HEK293T (cell line): ENCODE results near the gene NPHS1.

Source experiments
- CTCF ChIA-PET: fragments of 350-600 bp; formaldehyde crosslinking; extraction: SDS; loops from one replicate; lab custom pipeline; 2021; ENCODE audit warnings: antibody characterized with exemption, inconsistent platforms; lab: Yijun Ruan, JAX
- POLR2A ChIA-PET: fragments of 350-600 bp; formaldehyde crosslinking; extraction: SDS; loops from one replicate; lab custom pipeline; 2020; ENCODE audit warnings: antibody characterized with exemption, inconsistent platforms; lab: Yijun Ruan, JAX
- DNase-seq: peaks from one replicate; pipeline ENCODE4 v3.0.0; 2012; ENCODE audit warnings: mixed read lengths; ENCODE audit errors: extremely low spot score
- ARNT ChIP-seq: fragments of 450-650 bp; IDR thresholded peaks from 2 replicates; pipeline ENCODE4 v1.6.1; 2017; ENCODE audit warnings: mild to moderate bottlenecking
- BHLHE40 ChIP-seq: fragments of 450-650 bp; IDR thresholded peaks from 2 replicates; pipeline ENCODE4 v1.6.1; 2016; ENCODE audit warnings: mild to moderate bottlenecking, moderate library complexity, borderline replicate concordance
- CTBP1 ChIP-seq: fragments of 450-650 bp; IDR thresholded peaks from 2 replicates; pipeline ENCODE4 v1.6.1; 2016; ENCODE audit warnings: borderline replicate concordance
- ELF4 ChIP-seq: fragments of 450-650 bp; IDR thresholded peaks from 2 replicates; pipeline ENCODE4 v1.6.1; 2017; ENCODE audit warnings: antibody characterized with exemption
- FOXA1 ChIP-seq: fragments of 450-650 bp; IDR thresholded peaks from 2 replicates; pipeline ENCODE4 v1.6.1; 2016; ENCODE audit warnings: mild to moderate bottlenecking
- FOXK2 ChIP-seq: fragments of 450-650 bp; IDR thresholded peaks from 2 replicates; pipeline ENCODE4 v1.6.1; 2016; ENCODE audit warnings: mild to moderate bottlenecking
- FOXM1 ChIP-seq: fragments of 450-650 bp; IDR thresholded peaks from 2 replicates; pipeline ENCODE4 v1.6.1; 2017; ENCODE audit warnings: mild to moderate bottlenecking, borderline replicate concordance
- HDGF ChIP-seq: fragments of 450-650 bp; IDR thresholded peaks from 2 replicates; pipeline ENCODE4 v1.6.1; 2017; ENCODE audit warnings: antibody characterized with exemption, borderline replicate concordance
- L3MBTL2 ChIP-seq: fragments of 450-650 bp; conservative IDR thresholded peaks from 2 replicates; pipeline ENCODE4 v1.6.1; 2016; ENCODE audit warnings: mild to moderate bottlenecking
- LEF1 ChIP-seq: fragments of 450-650 bp; IDR thresholded peaks from 2 replicates; pipeline ENCODE4 v1.6.1; 2017; ENCODE audit warnings: mild to moderate bottlenecking, borderline replicate concordance
- NFRKB ChIP-seq: fragments of 450-650 bp; IDR thresholded peaks from 2 replicates; pipeline ENCODE4 v1.6.1; 2016; ENCODE audit warnings: mild to moderate bottlenecking, moderate library complexity
- PKNOX1 ChIP-seq: fragments of 450-650 bp; IDR thresholded peaks from 2 replicates; pipeline ENCODE4 v1.6.1; 2016
- SP1 ChIP-seq: fragments of 450-650 bp; IDR thresholded peaks from 2 replicates; pipeline ENCODE4 v1.6.1; 2017
- SUZ12 ChIP-seq: fragments of 450-650 bp; IDR thresholded peaks from 2 replicates; pipeline ENCODE4 v1.6.1; 2016; ENCODE audit warnings: mild to moderate bottlenecking
- TARDBP ChIP-seq: fragments of 450-650 bp; IDR thresholded peaks from 2 replicates; pipeline ENCODE4 v1.6.1; 2016
- ZNF384 ChIP-seq: fragments of 450-650 bp; IDR thresholded peaks from 2 replicates; pipeline ENCODE4 v1.6.1; 2016

NPHS1 gene

DNA sequence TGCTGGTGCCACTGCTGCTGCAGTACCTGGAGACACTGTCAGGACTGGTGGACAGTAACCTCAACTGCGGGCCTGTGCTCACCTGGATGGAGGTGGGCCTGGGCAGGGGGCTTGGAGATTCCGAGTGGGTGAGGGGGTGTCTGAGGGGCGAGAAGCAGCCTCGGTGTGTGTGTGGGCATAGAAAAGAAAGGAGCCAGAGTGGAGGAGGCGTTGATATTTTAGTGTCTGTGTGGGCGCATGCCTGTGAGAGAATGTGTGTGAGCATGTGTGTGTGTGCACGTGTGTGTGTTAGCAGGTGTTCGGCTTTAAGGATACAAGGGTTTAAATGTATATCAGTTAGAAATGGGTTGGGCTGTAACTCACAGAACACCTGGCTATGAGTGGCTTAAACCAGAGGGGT is 73.3 kb downstream of the NPHS1 start:
- no peak for DNase-seq
- POLR2A ChIA-PET = no interaction called here
- CTCF ChIA-PET = no interaction called here
- TF ChIP-seq LEF1 = no peak
- TF ChIP-seq L3MBTL2 = no peak
- TF ChIP-seq SUZ12 = no peak
- TF ChIP-seq BHLHE40 = no peak
- TF ChIP-seq CTBP1 = no peak
- no peak for TF ChIP-seq ELF4
- no peak for TF ChIP-seq ARNT
- no peak for TF ChIP-seq NFRKB
- TF ChIP-seq SP1 = no peak
- no peak for TF ChIP-seq ZNF384
- no peak for TF ChIP-seq FOXM1
- TF ChIP-seq PKNOX1 = no peak
- no peak for TF ChIP-seq HDGF
- no peak for TF ChIP-seq FOXA1
- no peak for TF ChIP-seq TARDBP
- TF ChIP-seq FOXK2 = no peak

- TF ChIP-seq FOXK2 = no peak
- no peak for TF ChIP-seq TARDBP
- no peak for TF ChIP-seq FOXM1
- no peak for TF ChIP-seq LEF1
- no peak for TF ChIP-seq BHLHE40
- TF ChIP-seq ELF4 = no peak
- TF ChIP-seq NFRKB = no peak
- no peak for TF ChIP-seq L3MBTL2
- no peak for TF ChIP-seq HDGF
- TF ChIP-seq ZNF384 = no peak
- no peak for TF ChIP-seq SUZ12
- TF ChIP-seq ARNT = no peak
- DNase-seq = no peak
- ChIA-PET CTCF (no interaction called here), POLR2A (no interaction called here)
These were observed 74.3 kb downstream of the NPHS1 start for GRCh38 chr19:35777961-35778360.

DNA sequence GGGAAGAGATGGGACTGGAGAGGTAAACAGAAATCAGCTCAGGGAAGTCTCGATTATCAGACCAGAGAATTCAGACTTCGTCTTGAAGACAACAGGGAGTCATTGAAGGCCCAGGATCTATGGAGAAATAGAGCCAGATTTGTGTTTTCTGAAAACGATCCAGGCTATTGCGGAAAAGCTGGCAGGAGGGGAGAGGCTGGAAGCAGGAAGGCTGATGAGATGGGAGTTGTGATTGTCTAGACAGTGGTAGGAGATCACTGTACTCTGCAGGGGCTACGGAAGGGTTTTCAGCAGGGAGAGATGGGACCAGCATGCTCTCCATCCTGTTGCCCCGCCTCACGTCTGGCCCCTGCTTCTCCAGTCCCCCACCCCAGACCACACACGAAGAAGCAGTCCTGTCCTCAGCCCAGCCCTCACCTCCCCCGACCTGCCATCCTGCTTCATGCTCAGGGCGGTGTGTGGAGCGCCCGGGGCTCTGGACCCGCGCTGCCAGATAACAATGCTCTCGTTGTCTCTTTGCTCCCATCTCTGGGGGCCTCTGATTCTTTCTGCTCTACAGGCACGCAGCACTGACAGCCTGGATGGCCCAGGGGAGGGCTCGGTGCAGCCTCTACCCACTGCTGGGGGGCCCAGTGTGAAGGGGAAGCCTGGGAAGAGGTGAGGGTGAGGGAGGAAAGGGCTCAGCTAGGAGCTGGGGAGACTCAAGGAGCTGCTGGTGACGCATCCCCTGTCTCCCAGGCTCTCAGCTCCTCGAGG is 75.0 kb downstream of the NPHS1 start:
- DNase-seq = no peak
- no peak for TF ChIP-seq FOXM1
- TF ChIP-seq ZNF384 = no peak
- no peak for TF ChIP-seq SUZ12
- TF ChIP-seq FOXK2 = no peak
- TF ChIP-seq CTBP1 = no peak
- no peak for TF ChIP-seq HDGF
- TF ChIP-seq LEF1 = no peak
- TF ChIP-seq BHLHE40 = no peak
- no peak for TF ChIP-seq SP1
- TF ChIP-seq L3MBTL2 = no peak
- TF ChIP-seq PKNOX1 = no peak
- TF ChIP-seq ARNT = no peak
- TF ChIP-seq FOXA1 = no peak
- TF ChIP-seq TARDBP = no peak
- no peak for TF ChIP-seq ELF4
- no peak for TF ChIP-seq NFRKB
- POLR2A ChIA-PET = no interaction called here
- CTCF ChIA-PET = no interaction called here

GRCh38 chr19:35776102-35776788 is 76.1 kb downstream of the NPHS1 start:
- ChIA-PET CTCF (no interaction called here), POLR2A (no interaction called here)
- no peak for TF ChIP-seq FOXA1
- no peak for TF ChIP-seq BHLHE40
- no peak for TF ChIP-seq HDGF
- no peak for TF ChIP-seq LEF1
- TF ChIP-seq CTBP1 = no peak
- TF ChIP-seq L3MBTL2 = no peak
- no peak for TF ChIP-seq FOXM1
- no peak for TF ChIP-seq SP1
- TF ChIP-seq ELF4 = no peak
- TF ChIP-seq TARDBP = no peak
- TF ChIP-seq SUZ12 = no peak
- no peak for TF ChIP-seq PKNOX1
- TF ChIP-seq ZNF384 = no peak
- no peak for TF ChIP-seq ARNT
- DNase-seq = no peak
